ENCODE results near the gene SH2B3. TPM values are rescaled to one million over a fixed set of nuclear protein-coding genes. Genes with fewer than 3 reads are reported as not detected.

SH2B3 gene
- total and polyA plus RNA-seq, 9 of the 15 experiments (the other 6 are each of a cell fraction or from before 2014, with no cell fraction given) = 10.8 to 75.3 (median 37.4) TPM

- Histone ChIP-seq H3K36me3 (ENCODE audit: control insufficient read depth, insufficient read depth, low read length) (peaks cover 97% of the 10 kb centered on the region), H3K9me1 (ENCODE audit: control insufficient read depth, insufficient read depth, low read length) (no peaks in the 10 kb centered on the region), H3K4me2 (ENCODE audit: insufficient read depth, low read length) (no peak overlapping the region), H3K79me2 (ENCODE audit: control insufficient read depth, insufficient read depth, low read length) (no peaks in the 10 kb centered on the region), H3K9ac (ENCODE audit: insufficient read depth in 1 of 2, low read depth in 2 of 2, low read length in 2 of 2) (no peak overlapping the region), H2AFZ (ENCODE audit: low read depth, low read length) (no peak overlapping the region), H3K27ac (ENCODE audit: extremely low read depth, low read depth, low read length) (no peak overlapping the region), H4K20me1 (replicated peaks; ENCODE audit: control insufficient read depth, insufficient read depth, low read length) (peaks cover 13% of the 10 kb centered on the region; the same call in 1 of the 2 replicates), H3K4me1 (replicated peaks in 1 of 2; ENCODE audit: control insufficient read depth in 2 of 2, insufficient read depth in 2 of 2, low read length in 2 of 2) (peaks cover 0 to 10% of the 10 kb centered on the region in 2 experiments; a peak in 2 of 5 replicates), H3K4me3 (no peak overlapping the region), H3K9me3 (replicated peaks; ENCODE audit: control insufficient read depth, insufficient read depth, low read depth, low read length) (no peaks in the 10 kb centered on the region), H3K27me3 (ENCODE audit: control insufficient read depth in 2 of 2, insufficient read depth in 2 of 2, low read length in 2 of 2) (no peaks in the 10 kb centered on the region)
- in situ Hi-C loops (cut with MboI) (no loop called here), intact Hi-C loops (cut with micrococcal nuclease) (loop anchor here (1.0 to 5.0 kb wide), 3 partner anchors 54 to 221 kb away; no protein-coding TSS in a partner anchor)
- DNase-seq (ENCODE audit: extremely low read depth in 1 of 4, low spot score in 3 of 4) (peak in 3 of 4 experiments; percentile 36 to 63 (median 46)), ATAC-seq (peak; percentile 32), FAIRE-seq (peak; percentile 95)
- 22% methylated on average over 6 of the region's 6 CpGs for WGBS (ENCODE audit: insufficient coverage, low coverage, missing lambda C conversion rate)
- BruUV-seq (replicated peaks) = no TSS peak
- ChIA-PET CTCF (ENCODE audit: low intra/inter-chr PET ratio) (interaction anchor here (0.6 to 3.8 kb wide), 5 partner anchors 46 to 121 kb away, joined by 3 to 54 read pairs (median 8); no protein-coding TSS in a partner anchor), POLR2A (interaction anchor here (0.6 to 2.4 kb wide), 12 partner anchors 9 to 1054 kb away, joined by 3 to 18 read pairs (median 4); no protein-coding TSS in a partner anchor)
- no peak for TF ChIP-seq ZNF644 (tag; IDR thresholded peaks at IDR 0.05; ENCODE audit: low read depth)
- no peak for TF ChIP-seq MYC (IDR thresholded peaks at IDR 0.05; ENCODE audit: low read depth, low read length)
- TF ChIP-seq MYC (CRISPR knock-in tag; IDR thresholded peaks at IDR 0.05; ENCODE audit: borderline replicate concordance, low read depth) = no peak
- TF ChIP-seq TCF3 (CRISPR knock-in tag; IDR thresholded peaks at IDR 0.05) = no peak
- TF ChIP-seq E2F3 (CRISPR knock-in tag; IDR thresholded peaks at IDR 0.05) = no peak
- no peak for TF ChIP-seq ZFP1 (CRISPR knock-in tag; IDR thresholded peaks at IDR 0.05)
- no peak for TF ChIP-seq CUX1 (CRISPR knock-in tag; IDR thresholded peaks at IDR 0.05)
- no peak for TF ChIP-seq ELF1 (tag; IDR thresholded peaks at IDR 0.05)
- no peak for TF ChIP-seq NCOR1 (IDR thresholded peaks at IDR 0.05)
- no peak for TF ChIP-seq ZNF518B (CRISPR knock-in tag; IDR thresholded peaks at IDR 0.05)
Observed at GRCh38 chr12:111451649-111452129, 46.0 kb downstream of the SH2B3 start.
